H54 (cell line): Measurements from ENCODE around the gene PLEK.
A peak's percentile ranks its signal among the peaks of the same experiment; 100 is the strongest.
"Not testable (repeated sequence)": the region's sequence is repeated elsewhere in the genome, so short reads cannot be mapped to it uniquely, and the experiment has no call there.

Experiments
- DNase-seq: peaks from one replicate; pipeline ENCODE4 v3.0.0; 2011; ENCODE audit warnings: low spot score, mixed read lengths; ENCODE audit not compliant: insufficient read length
- FAIRE-seq: peaks from 3 replicates; lab custom pipeline; 2011; peaks lifted over from hg19 to GRCh38; lab: Jason Lieb, UNC
- POLR2A ChIP-seq: IDR thresholded peaks from 2 replicates; pipeline ENCODE4 v1.6.1; 2011; ENCODE audit warnings: low read depth, mild to moderate bottlenecking, low read length

Gene PLEK

DNA sequence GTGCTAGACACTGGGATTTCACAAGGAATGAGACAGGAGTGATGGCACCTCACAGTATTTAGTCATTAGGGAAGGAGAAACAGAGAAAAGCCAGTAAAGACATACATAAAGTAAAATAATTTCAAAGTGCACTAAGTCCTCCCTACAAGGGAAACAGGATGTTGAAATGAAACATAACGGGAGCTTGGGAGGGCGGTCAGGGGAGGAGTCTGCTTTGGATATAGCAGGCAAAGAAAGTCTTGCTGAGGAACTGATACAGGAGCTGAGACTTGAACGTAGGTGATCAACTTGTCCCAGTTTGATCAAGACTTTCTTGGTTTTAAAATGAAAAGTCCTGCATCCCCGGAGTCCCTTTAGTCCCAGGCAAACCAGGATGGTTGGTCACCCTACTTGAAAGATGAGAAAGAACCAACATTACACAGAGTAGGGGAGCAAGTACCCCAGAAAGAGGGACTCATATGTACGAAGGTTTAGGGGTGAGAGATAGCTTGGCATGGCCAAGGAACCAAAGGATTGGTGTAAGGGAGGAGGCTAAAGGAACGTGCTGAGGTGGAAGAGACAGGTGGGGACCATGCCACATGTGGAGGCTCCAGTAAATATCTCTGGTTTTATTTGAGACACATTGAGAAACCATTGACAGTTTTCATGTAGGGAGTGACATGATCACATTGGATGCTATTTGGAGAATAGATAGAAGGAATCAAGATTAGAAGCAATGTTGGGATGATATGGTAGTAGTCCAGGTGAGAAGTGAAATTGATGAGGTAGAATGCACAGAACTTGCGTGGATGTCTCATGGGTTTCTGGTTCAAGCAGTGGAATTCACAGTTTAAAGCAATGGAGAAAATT, 73.6 kb downstream of the PLEK start:
- FAIRE-seq = no peak
- no peak for TF ChIP-seq POLR2A
- no peak for DNase-seq

DNA sequence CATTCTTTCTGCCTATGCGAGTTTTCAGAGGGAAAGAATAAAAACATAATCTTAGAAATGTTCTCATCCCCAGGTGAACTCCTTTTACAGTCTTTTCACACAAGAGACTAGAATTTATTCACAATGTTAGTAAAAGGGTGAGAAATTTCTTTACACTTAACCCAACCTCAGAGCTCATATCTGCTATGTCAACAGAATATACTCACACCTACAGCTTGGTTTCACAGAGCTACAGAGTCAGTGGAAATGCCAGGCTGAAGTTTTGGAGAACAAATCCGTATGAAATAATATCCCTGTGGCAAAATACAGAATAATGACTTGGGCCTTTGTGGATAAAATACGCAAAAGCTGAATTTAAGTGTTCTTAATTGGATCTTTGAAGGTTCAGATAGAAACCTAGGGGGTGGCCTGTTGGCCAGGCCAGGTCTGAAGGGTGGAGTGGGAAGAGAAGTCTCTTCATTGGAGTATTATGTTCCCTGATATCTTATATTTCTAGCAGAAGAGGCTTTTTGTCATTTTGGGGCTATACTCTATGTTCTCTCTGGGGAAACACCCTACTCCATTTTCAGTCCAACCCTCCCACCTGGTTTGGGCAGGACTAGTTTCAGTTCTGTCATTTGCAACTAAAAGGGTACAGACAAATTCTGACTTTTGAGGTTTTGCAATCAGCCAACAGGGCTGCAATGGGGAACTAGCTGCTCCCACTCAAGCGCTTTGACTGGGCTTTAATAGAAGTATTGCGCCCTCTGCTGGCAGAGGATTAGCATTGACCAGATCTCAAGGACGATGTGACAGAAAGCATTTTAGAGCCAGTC, 76.3 kb downstream of the PLEK start:
- TF ChIP-seq POLR2A = no peak
- DNase-seq = peak; percentile 19
- peak; percentile 94 for FAIRE-seq

DNA sequence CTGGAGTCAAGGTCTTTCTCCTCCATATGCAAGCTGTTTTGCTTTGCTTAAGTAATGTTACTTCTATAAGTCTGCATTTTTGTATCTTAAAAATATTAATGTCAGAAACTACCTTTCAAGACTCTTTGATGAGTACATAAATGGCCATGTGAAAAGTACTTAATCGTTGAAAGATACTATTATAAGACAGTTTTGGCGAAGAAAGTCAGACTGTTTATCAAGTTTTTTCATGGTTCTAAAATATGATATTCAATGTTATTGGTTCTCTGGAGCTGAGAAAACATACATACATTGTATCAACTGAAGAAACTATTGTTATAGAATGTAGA, 76.9 kb downstream of the PLEK start:
- TF ChIP-seq POLR2A = no peak
- DNase-seq = no peak
- no peak for FAIRE-seq

DNA sequence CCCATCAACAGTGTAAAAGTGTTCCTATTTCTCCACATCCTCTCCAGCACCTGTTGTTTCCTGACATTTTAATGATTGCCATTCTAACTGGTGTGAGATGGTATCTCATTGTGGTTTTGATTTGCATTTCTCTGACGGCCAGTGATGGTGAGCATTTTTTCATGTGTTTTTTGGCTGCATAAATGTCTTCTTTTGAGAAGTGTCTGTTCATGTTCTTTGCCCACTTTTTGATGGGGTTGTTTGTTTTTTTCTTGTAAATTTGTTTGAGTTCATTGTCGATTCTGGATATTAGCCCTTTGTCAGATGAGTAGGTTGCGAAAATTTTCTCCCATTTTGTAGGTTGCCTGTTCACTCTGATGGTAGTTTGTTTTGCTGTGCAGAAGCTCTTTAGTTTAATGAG, 81.3 kb downstream of the PLEK start:
- not testable (repeated sequence) for FAIRE-seq, DNase-seq
